B cell (primary cell): Measurements from ENCODE around the gene ETFBKMT. TPM values are rescaled to one million over a fixed set of nuclear protein-coding genes. Genes with fewer than 3 reads are reported as not detected.

Experiments used
- ATAC-seq: fragments of 200-7000 bp; cut with Tn5 transposase; one replicate; pipeline ENCODE4 v1.10.0; 2021; ENCODE audit warnings: low read depth, mild to moderate bottlenecking, moderate number of reproducible peaks, moderate library complexity
- CTCF ChIA-PET: fragments of 350-600 bp; sonication (Branson Sonifier 250); formaldehyde crosslinking; loops from one replicate; lab custom pipeline; 2021; ENCODE audit warnings: antibody characterized with exemption, inconsistent platforms; lab: Charles Lee
- POLR2A ChIA-PET: fragments of 350-600 bp; sonication (Branson Sonifier 250); formaldehyde crosslinking; loops from one replicate; lab custom pipeline; 2021; ENCODE audit warnings: antibody characterized with exemption; lab: Charles Lee
- DNase-seq: peaks from one replicate; pipeline ENCODE4 v3.0.0; 2013
- H2AFZ ChIP-seq: 2 replicates; pipeline ENCODE4 v1.6.1; 2012; ENCODE audit warnings: mild to moderate bottlenecking, low read depth, low read length; ENCODE audit not compliant: insufficient read depth, poor library complexity, severe bottlenecking
- H3K27ac ChIP-seq, 2 donors: 1 replicate in 1 of 2; 2 replicates in 1 of 2; pipeline ENCODE4 v1.5.1; 2012 to 2013; ENCODE audit warnings: low read length in 2 of 2, mild to moderate bottlenecking in 2 of 2, moderate library complexity in 1 of 2
- H3K27me3 ChIP-seq, 4 experiments: fragments of 200-600 bp in 1 of 4; sonication (generic) in 1 of 4; replicated peaks in 1 of 4; 1 replicate in 2 of 4; 2 replicates in 2 of 4; pipeline versions ENCODE4 v1.6.1 to v1.7.0; 2013 to 2016; ENCODE audit warnings: low read length in 3 of 4, mild to moderate bottlenecking in 2 of 4, mixed read lengths in 1 of 4, moderate library complexity in 1 of 4; ENCODE audit not compliant: insufficient read depth in 4 of 4, control insufficient read depth in 3 of 4; ENCODE audit errors: control extremely low read depth in 1 of 4
- H3K36me3 ChIP-seq, 2 experiments: replicated peaks in 1 of 2; 1 replicate in 1 of 2; 2 replicates in 1 of 2; pipeline versions ENCODE4 v1.6.1 to v1.7.1; 2013; ENCODE audit warnings: low read length in 1 of 2; ENCODE audit not compliant: insufficient read depth in 2 of 2, control insufficient read depth in 1 of 2; ENCODE audit errors: control extremely low read depth in 1 of 2, extremely low read depth in 1 of 2
- H3K4me1 ChIP-seq, 2 donors: fragments of 200-600 bp in 1 of 2; sonication (generic) in 1 of 2; 1 replicate in 1 of 2; 2 replicates in 1 of 2; pipeline versions ENCODE4 v1.5.1 to v1.6.1; 2013 to 2017; ENCODE audit warnings: low read length in 2 of 2; ENCODE audit not compliant: control insufficient read depth in 2 of 2, insufficient read depth in 2 of 2
- H3K4me2 ChIP-seq: replicated peaks from 2 replicates; pipeline ENCODE3; 2012; ENCODE audit warnings: mild to moderate bottlenecking, low read depth, low read length; ENCODE audit not compliant: poor library complexity, severe bottlenecking
- H3K4me3 ChIP-seq, 5 experiments: fragments of 200-600 bp in 1 of 5; sonication (generic) in 1 of 5; 1 replicate in 3 of 5; 2 replicates in 2 of 5; pipeline versions ENCODE4 v1.5.1 to v1.7.0; 2011 to 2016; ENCODE audit warnings: low read length in 4 of 5, mild to moderate bottlenecking in 4 of 5, low read depth in 2 of 5, control low read depth in 1 of 5, moderate library complexity in 1 of 5; ENCODE audit not compliant: insufficient read depth in 1 of 5; ENCODE audit errors: control extremely low read depth in 1 of 5, extremely low read depth in 1 of 5
- H3K79me2 ChIP-seq: fragments of 200-600 bp; sonication (generic); one replicate; pipeline ENCODE4 v1.6.0; 2016; ENCODE audit warnings: low read length; ENCODE audit not compliant: control insufficient read depth, insufficient read depth
- H3K9ac ChIP-seq: fragments of 200-600 bp; sonication (generic); 2 replicates; pipeline ENCODE4 v1.6.1; 2017; ENCODE audit warnings: mild to moderate bottlenecking, low read length, moderate library complexity
- H3K9me3 ChIP-seq, 3 donors: one replicate each; pipeline versions ENCODE4 v1.6.1 to v1.7.1; 2013; ENCODE audit warnings: low read length in 2 of 3; ENCODE audit not compliant: control insufficient read depth in 2 of 3, insufficient read depth in 1 of 3; ENCODE audit errors: control extremely low read depth in 1 of 3
- H4K20me1 ChIP-seq: 2 replicates; pipeline ENCODE4 v1.6.0; 2012; ENCODE audit warnings: mild to moderate bottlenecking, low read length; ENCODE audit not compliant: insufficient read depth, control insufficient read depth, poor library complexity, severe bottlenecking
- H3K27ac Mint-ChIP-seq: one replicate; pipeline ENCODE4 v1.8.0; 2021; ENCODE audit warnings: mixed read lengths
- H3K27me3 Mint-ChIP-seq: one replicate; pipeline ENCODE4 v1.8.0; 2021; ENCODE audit warnings: mixed read lengths
- H3K4me1 Mint-ChIP-seq: one replicate; pipeline ENCODE4 v1.8.0; 2021; ENCODE audit warnings: mixed read lengths
- H3K4me3 Mint-ChIP-seq: one replicate; pipeline ENCODE4 v1.8.0; 2021; ENCODE audit warnings: mixed read lengths
- H3K9me3 Mint-ChIP-seq: one replicate; pipeline ENCODE4 v1.8.0; 2022; ENCODE audit warnings: mixed read lengths; ENCODE audit not compliant: insufficient read depth
- EZH2 ChIP-seq: IDR thresholded peaks from 2 replicates; pipeline ENCODE4 v1.6.1; 2012; ENCODE audit warnings: borderline replicate concordance, low read depth, mild to moderate bottlenecking, moderate library complexity, low read length; ENCODE audit not compliant: insufficient read depth, poor library complexity, severe bottlenecking
- WGBS: methylation state at CpG from one replicate; pipeline ENCODE4 v1.1.5; 2013; ENCODE audit warnings: missing lambda C conversion rate; ENCODE audit not compliant: insufficient coverage; 5-methylcytosine and 5-hydroxymethylcytosine counted together
- intact Hi-C: fragments of 100-400 bp; cut with micrococcal nuclease; formaldehyde crosslinking; loops from one replicate; pipeline ENCODE4 v1.10.0; 2022
- polyA plus RNA-seq: library from polyadenylated mRNA; depleted of rRNA; stranded (reverse); fragments of >200 nt; gene quantifications from 2 replicates; pipeline ENCODE4 v1.2.3, GENCODE V29; 2012
- total RNA-seq, 2 donors: library from RNA; stranded (reverse); fragments of 120-200 nt in 1 of 2; gene quantifications; 1 replicate in 1 of 2; 2 replicates in 1 of 2; pipeline versions ENCODE4 v1.2.3 to v1.2.4, GENCODE V29; 2013 to 2022
- TF ChIP-seq, protein P1 (sequence below): fragments of 200-600 bp; IDR thresholded peaks from one replicate; pipeline ENCODE4 v1.8.0; 2022; ENCODE audit warnings: antibody characterized with exemption, mild to moderate bottlenecking

ETFBKMT gene
- total and polyA plus RNA-seq, 2 donors (not counting 1 experiment from before 2014, with no cell fraction given): 0.58 to 2.4 TPM

DNA sequence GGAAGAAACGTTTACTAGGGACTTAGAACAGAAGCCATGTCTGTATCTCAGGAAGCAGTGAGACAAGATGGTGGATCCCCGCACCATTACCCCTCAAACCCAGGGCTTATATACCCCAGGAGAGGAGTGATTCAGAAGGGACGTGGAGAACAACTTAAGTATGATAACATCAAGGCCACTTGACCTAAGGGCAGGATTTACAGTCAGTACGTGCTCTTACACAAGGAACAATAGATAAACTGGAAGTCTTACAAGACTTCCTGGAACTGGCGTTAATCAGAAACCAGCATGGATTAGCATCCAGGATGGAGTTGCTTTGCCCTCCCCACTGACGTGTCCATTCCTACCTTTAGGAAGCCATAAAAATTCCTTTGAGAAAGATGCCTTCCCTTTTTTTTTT is 8.6 kb upstream of the ETFBKMT start:
- Mint-ChIP-seq H3K9me3 (no peaks in the 10 kb centered on the region), H3K4me1 (peaks cover 29% of the 10 kb centered on the region), H3K4me3 (no peak overlapping the region), H3K27ac (peak overlapping the region; percentile 13), H3K27me3 (no peaks in the 10 kb centered on the region)
- TF ChIP-seq, protein P1, sequence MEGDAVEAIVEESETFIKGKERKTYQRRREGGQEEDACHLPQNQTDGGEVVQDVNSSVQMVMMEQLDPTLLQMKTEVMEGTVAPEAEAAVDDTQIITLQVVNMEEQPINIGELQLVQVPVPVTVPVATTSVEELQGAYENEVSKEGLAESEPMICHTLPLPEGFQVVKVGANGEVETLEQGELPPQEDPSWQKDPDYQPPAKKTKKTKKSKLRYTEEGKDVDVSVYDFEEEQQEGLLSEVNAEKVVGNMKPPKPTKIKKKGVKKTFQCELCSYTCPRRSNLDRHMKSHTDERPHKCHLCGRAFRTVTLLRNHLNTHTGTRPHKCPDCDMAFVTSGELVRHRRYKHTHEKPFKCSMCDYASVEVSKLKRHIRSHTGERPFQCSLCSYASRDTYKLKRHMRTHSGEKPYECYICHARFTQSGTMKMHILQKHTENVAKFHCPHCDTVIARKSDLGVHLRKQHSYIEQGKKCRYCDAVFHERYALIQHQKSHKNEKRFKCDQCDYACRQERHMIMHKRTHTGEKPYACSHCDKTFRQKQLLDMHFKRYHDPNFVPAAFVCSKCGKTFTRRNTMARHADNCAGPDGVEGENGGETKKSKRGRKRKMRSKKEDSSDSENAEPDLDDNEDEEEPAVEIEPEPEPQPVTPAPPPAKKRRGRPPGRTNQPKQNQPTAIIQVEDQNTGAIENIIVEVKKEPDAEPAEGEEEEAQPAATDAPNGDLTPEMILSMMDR: no peak
- no peak for TF ChIP-seq EZH2
- H3K27ac ChIP-seq: no peak overlapping the region
- no peaks in the 10 kb centered on the region for H3K79me2 ChIP-seq
- ATAC-seq (no peak), DNase-seq (no peak)
- CTCF ChIA-PET: interaction anchor here (0.7 to 3.8 kb wide), 3 partner anchors 31 to 249 kb away, joined by 3 to 58 read pairs (median 3); no protein-coding TSS in a partner anchor
- no peak overlapping the region for H2AFZ ChIP-seq
- H3K9me3 ChIP-seq: no peaks in the 10 kb centered on the region
- intact Hi-C loops: loop anchor here (5.0 to 10.0 kb wide), 2 partner anchors 806 to 896 kb away; partner anchors contain the start of gene CAPRIN2
- no peak overlapping the region for H3K9ac ChIP-seq
- no peak overlapping the region for H3K4me3 ChIP-seq
- H3K36me3 ChIP-seq: no peaks in the 10 kb centered on the region
- no peaks in the 10 kb centered on the region for H4K20me1 ChIP-seq
- WGBS: 100% methylated on average over 2 of the region's 6 CpGs
- no peaks in the 10 kb centered on the region for H3K27me3 ChIP-seq
- POLR2A ChIA-PET: interaction anchor here (0.7 kb wide), 1 partner anchor 330 kb away, joined by 4 read pairs; no protein-coding TSS in a partner anchor
- H3K4me2 ChIP-seq: no peak overlapping the region
- peaks cover 15 to 27% of the 10 kb centered on the region in 2 donors for H3K4me1 ChIP-seq

DNA sequence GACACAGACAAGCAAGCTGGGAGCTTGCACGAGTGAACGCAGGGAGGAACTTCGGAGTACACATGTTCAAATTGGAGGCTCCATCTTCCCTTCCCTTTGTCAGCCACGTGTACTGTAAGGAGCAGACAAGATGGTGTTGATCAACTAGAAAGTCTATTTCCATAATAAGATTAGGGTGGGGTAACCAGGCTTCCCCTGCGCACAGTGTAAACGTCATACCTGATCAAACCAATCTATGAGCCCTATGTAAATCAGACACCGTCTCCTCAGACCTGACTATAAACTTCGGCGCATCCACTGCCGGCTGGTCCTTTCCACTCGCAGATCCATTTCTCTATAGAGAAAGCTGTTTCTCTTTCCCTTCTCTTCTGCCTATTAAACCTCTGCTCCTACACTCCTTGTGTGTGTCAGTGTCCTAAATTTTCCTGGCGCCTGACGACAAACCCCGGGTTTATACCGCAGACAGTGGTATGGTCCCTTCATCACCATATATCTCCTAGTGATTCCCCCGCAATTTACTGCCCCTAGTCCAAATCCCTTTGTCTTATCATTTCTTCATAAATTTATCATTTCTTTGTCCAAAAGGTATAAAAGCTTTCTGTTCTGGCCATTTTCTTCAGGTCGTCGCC is 7.5 kb upstream of the ETFBKMT start:
- H2AFZ ChIP-seq: no peak overlapping the region
- POLR2A ChIA-PET: interaction anchor here (0.6 kb wide), 1 partner anchor 16 kb away, joined by 3 read pairs; no protein-coding TSS in a partner anchor
- intact Hi-C loops: loop anchor here (2.0 to 10.0 kb wide), 3 partner anchors 651 to 897 kb away; partner anchors contain the start of gene CAPRIN2

More for the DNA sequence above, 7.5 kb upstream of the ETFBKMT start:
- Histone ChIP-seq H3K79me2 (no peaks in the 10 kb centered on the region), H3K9me3 (no peaks in the 10 kb centered on the region), H4K20me1 (no peaks in the 10 kb centered on the region), H3K4me2 (no peak overlapping the region), H3K4me1 (peaks cover 4 to 16% of the 10 kb centered on the region in 2 donors), H3K27ac (no peak overlapping the region), H3K4me3 (no peak overlapping the region), H3K9ac (no peak overlapping the region), H3K27me3 (no peaks in the 10 kb centered on the region), H3K36me3 (no peaks in the 10 kb centered on the region)
- peaks cover 18% of the 10 kb centered on the region for H3K4me1 Mint-ChIP-seq
- H3K4me3 Mint-ChIP-seq: peak overlapping the region; percentile 10
- H3K9me3 Mint-ChIP-seq: no peaks in the 10 kb centered on the region
- H3K27ac Mint-ChIP-seq: peak overlapping the region; percentile 23
- H3K27me3 Mint-ChIP-seq: no peaks in the 10 kb centered on the region
- TF ChIP-seq, protein P1: no peak
- TF ChIP-seq EZH2: no peak
- WGBS: 96% methylated on average over 14 of the region's 18 CpGs
- DNase-seq (no peak), ATAC-seq (no peak)
- CTCF ChIA-PET: interaction anchor here (0.7 to 3.8 kb wide), 21 partner anchors 10 to 1104 kb away, joined by 3 to 78 read pairs (median 5); partner anchors contain the start of genes BICD1, DENND5B and YARS2
